ENCODE data around the gene PHYKPL.
A peak's percentile ranks its signal among the peaks of the same experiment; 100 is the strongest.

PHYKPL gene

DNA sequence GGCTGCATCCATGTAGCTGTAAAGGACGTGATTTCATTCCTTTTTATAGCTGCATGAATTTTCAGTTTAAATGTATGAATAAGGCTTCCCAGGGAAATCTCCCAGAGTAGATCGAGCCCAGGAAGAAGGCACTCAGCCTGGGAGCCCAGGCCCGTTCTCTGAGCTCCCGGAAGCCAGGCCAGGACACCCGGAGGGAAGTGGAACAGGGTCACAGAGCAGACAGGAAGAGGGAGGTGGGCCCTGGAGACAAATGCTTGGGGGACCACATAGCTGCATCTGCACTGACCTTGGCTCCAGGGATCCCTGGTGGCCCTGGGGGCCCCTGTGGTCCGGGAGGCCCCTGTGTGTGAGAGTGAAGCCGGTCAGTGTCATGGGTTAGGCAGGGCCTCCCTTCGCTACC, 19.7 kb upstream of the PHYKPL start:
- TF ChIP-seq, protein P1, sequence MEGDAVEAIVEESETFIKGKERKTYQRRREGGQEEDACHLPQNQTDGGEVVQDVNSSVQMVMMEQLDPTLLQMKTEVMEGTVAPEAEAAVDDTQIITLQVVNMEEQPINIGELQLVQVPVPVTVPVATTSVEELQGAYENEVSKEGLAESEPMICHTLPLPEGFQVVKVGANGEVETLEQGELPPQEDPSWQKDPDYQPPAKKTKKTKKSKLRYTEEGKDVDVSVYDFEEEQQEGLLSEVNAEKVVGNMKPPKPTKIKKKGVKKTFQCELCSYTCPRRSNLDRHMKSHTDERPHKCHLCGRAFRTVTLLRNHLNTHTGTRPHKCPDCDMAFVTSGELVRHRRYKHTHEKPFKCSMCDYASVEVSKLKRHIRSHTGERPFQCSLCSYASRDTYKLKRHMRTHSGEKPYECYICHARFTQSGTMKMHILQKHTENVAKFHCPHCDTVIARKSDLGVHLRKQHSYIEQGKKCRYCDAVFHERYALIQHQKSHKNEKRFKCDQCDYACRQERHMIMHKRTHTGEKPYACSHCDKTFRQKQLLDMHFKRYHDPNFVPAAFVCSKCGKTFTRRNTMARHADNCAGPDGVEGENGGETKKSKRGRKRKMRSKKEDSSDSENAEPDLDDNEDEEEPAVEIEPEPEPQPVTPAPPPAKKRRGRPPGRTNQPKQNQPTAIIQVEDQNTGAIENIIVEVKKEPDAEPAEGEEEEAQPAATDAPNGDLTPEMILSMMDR (conservative IDR thresholded peaks at IDR 0.05; ENCODE audit: low read depth, low read length) = no peak
- DNase-seq (ENCODE audit: low read depth) = no peak
- H3K4me3 ChIP-seq (ENCODE audit: low read depth, low read length) = no peak overlapping the region

DNA sequence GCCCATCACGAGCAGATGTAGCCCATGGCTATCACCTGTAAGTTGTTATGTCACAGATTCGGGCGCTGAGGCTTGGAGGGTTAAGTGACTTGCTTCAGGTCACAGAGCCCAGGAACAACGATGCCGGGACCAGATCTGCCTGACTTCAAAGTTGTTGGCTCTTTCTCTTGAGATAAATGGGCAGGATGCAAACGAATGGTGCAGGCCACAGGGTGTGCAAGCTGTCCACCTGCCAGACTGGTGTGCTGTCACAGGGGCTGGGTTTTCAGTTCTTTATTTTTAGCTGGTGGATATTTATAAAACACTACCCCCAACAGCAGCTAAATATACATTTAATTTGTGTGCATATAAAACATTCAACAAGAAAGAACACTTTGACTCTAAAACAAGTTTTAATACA, 17.7 kb upstream of the PHYKPL start:
- TF ChIP-seq, protein P1 (conservative IDR thresholded peaks at IDR 0.05; ENCODE audit: low read depth, low read length) = no peak
- H3K4me3 ChIP-seq (ENCODE audit: low read depth, low read length) = no peak overlapping the region
- no peak for DNase-seq (ENCODE audit: low read depth)

DNA sequence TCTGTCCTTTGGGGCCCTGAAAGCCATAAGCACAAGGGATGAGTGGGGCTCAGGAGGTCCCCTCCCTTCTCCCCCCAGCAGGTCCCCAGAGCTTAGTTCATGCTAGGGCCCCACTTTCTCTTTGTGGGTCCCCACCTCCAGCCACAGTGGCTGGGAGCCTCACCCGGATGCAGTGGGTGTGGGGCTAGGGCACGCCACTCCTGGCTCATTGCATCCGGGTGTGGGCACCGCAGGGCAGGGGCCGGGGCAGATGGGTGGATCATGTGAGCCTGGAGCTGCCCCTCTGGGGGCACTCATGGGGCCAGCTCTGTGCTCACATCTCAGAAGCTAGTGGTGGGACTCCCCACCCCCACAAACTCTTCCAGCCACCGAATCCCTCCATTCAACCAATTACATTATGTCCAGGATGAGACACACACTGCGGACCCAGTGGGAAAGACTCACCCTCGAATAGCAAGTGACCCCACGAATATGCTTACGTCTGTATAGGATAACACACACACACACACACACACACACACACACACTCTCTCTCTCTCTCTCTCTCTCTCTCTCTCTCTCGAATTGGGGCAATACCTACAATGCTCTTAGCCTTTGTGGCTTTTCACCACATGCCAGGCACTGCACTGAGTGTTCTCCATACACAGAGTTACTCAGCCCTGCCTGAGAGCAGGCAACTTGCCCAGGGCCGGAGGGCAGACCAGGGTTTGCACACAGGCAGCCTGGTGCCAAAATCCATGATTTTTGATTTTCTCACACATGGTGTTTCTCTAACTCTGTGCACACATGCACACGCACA, 16.8 kb upstream of the PHYKPL start:
- no peak overlapping the region for H3K4me3 ChIP-seq (ENCODE audit: low read depth, low read length)
- TF ChIP-seq, protein P1 (conservative IDR thresholded peaks at IDR 0.05; ENCODE audit: low read depth, low read length) = no peak
- peak; percentile 63 for DNase-seq (ENCODE audit: low read depth)

DNA sequence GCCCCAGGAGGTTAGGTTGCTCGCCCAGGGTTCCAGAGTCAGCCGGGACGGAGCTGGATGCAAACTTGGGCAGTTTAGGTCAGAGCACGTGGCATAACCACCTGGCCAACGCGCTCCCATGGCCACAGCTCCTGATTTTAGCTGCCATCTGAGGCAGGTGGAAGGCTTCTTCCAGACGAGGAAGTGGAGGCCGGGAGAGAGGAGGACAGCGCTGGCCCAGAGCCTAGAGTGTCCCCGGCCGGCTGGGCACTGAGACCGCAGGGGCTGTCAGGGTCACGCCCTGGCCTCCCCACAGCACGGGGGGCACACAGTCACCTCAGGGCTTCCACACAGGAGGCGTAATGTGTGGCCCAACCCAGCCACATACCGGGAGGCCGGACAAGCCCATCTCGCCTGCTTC, 16.1 kb upstream of the PHYKPL start:
- TF ChIP-seq, protein P1 (conservative IDR thresholded peaks at IDR 0.05; ENCODE audit: low read depth, low read length) = no peak
- H3K4me3 ChIP-seq (ENCODE audit: low read depth, low read length) = no peak overlapping the region
- DNase-seq (ENCODE audit: low read depth) = no peak

DNA sequence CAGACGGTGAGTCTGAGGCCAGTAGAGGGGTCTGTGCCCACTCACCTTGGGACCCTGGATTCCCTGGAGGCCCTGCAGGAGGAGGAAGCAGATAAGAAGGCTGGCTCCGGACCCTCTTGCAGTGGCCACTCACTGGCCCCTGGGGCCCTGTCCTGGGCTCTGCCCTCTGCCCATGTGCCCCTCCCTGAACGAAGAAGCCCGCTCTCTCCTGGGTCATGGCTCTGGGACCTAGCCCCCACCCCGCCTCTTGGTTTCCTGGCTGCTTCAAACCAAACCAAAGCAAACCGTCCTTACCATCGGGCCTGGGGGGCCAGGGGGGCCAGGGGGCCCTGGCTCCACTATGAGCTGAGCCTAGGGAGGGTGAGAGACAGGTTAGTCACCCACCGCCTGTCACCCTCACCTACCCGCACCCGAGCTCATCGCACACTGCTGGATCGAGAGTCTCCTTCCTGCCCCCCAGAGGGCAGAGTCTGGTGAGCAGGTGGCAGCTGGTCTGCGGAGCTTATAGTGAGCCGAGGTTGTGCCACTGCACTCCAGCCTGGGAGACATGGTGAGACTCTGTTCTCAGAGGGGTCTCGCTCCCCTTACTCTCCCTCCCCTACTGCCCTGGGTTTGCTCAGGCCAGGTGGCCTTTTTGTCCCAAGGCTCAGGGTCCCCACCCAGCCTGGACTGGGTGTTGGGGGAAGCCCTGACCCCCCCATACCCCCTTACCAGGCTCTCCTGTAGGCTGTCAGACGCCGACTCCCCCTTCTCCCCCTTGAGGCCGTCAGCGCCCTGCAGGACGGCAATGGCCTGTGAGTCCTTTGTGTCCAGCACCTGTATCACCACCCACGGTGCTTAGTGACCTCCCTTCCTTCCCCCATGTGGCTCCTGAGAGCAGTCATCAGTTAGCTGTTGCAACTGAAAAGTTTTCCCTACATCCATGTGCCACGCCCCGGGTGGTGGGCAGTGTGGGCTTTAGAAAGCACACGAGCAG, 15.2 kb upstream of the PHYKPL start:
- H3K4me3 ChIP-seq (ENCODE audit: low read depth, low read length) = no peak overlapping the region
- no peak for DNase-seq (ENCODE audit: low read depth)
- TF ChIP-seq, protein P1 (conservative IDR thresholded peaks at IDR 0.05; ENCODE audit: low read depth, low read length) = no peak

- DNase-seq (ENCODE audit: low read depth) = no peak
- no peak overlapping the region for H3K4me3 ChIP-seq (ENCODE audit: low read depth, low read length)
- TF ChIP-seq, protein P1 (conservative IDR thresholded peaks at IDR 0.05; ENCODE audit: low read depth, low read length) = no peak
Observed at GRCh38 chr5:178246624-178247279, 14.2 kb upstream of the PHYKPL start.

Data from choroid plexus epithelial cell (primary cell).